Measurements from ENCODE around the gene CPA3.

DNA sequence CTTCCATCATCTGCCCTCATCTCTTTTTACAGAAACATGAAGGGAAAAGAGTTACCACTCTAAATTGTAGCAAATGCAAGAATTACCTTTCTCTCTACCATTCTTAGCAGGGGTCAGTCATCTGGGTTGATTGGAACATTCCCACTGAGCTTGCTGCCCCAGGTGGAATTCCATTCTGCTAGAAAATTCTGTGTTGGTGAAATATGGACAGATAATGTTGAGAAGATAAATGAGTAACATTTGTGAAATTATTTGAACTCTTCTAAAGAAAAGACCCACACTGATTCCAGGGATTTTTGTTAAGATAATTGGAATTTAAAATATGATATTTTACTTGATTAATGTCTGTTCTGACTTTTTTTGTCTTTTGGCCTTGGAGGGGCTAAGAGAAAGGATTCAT is 11.0 kb upstream of the CPA3 start:
- TF ChIP-seq, protein P1, sequence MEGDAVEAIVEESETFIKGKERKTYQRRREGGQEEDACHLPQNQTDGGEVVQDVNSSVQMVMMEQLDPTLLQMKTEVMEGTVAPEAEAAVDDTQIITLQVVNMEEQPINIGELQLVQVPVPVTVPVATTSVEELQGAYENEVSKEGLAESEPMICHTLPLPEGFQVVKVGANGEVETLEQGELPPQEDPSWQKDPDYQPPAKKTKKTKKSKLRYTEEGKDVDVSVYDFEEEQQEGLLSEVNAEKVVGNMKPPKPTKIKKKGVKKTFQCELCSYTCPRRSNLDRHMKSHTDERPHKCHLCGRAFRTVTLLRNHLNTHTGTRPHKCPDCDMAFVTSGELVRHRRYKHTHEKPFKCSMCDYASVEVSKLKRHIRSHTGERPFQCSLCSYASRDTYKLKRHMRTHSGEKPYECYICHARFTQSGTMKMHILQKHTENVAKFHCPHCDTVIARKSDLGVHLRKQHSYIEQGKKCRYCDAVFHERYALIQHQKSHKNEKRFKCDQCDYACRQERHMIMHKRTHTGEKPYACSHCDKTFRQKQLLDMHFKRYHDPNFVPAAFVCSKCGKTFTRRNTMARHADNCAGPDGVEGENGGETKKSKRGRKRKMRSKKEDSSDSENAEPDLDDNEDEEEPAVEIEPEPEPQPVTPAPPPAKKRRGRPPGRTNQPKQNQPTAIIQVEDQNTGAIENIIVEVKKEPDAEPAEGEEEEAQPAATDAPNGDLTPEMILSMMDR (IDR thresholded peaks at IDR 0.05; ENCODE audit: poor library complexity): no peak
- TF ChIP-seq EZH2phosphoT487 (IDR thresholded peaks at IDR 0.05; ENCODE audit: low read depth, severe bottlenecking, unreplicated experiment) (no peak), EZH2 (IDR thresholded peaks at IDR 0.05; ENCODE audit: borderline replicate concordance) (no peak)
